Activated T-helper 1 cell treated with anti-CD3 and anti-CD28 coated beads, Interleukin-2, amount 50 U/mL, for 16 hours (primary cell): ENCODE results near the gene CCDC198.

ENCODE experiments used
- DNase-seq, 2 donors: peaks; one replicate each; pipeline ENCODE4 v3.0.0-alpha.2; 2020; ENCODE audit warnings: low read depth in 1 of 2, low spot score in 1 of 2

The CCDC198 gene

GRCh38 chr14:57464008-57464730 lies 29.5 kb downstream of the CCDC198 start:
- DNase-seq, result no peak

GRCh38 chr14:57462551-57462950 lies 31.1 kb downstream of the CCDC198 start:
- no peak for DNase-seq

GRCh38 chr14:57461777-57462320 lies 31.8 kb downstream of the CCDC198 start:
- no peak for DNase-seq

GRCh38 chr14:57435923-57436322 lies 57.7 kb downstream of the CCDC198 start:
- no peak for DNase-seq

- no peak for DNase-seq
Observed at GRCh38 chr14:57420986-57421385, 72.7 kb downstream of the CCDC198 start.

- no peak for DNase-seq
Observed at GRCh38 chr14:57420033-57420432, 73.6 kb downstream of the CCDC198 start.
